GM19351 (cell line): Measurements from ENCODE around the gene INAFM1.
"Not testable (repeated sequence)": the region's sequence is repeated elsewhere in the genome, so short reads cannot be mapped to it uniquely, and the experiment has no call there.

Experiments
- ATAC-seq: cut with Tn5 transposase; IDR thresholded peaks from one replicate; pipeline ENCODE4 v1.9.1; 2021; ENCODE audit warnings: mild to moderate bottlenecking, moderate library complexity; ENCODE audit not compliant: unreplicated experiment

The INAFM1 gene

DNA sequence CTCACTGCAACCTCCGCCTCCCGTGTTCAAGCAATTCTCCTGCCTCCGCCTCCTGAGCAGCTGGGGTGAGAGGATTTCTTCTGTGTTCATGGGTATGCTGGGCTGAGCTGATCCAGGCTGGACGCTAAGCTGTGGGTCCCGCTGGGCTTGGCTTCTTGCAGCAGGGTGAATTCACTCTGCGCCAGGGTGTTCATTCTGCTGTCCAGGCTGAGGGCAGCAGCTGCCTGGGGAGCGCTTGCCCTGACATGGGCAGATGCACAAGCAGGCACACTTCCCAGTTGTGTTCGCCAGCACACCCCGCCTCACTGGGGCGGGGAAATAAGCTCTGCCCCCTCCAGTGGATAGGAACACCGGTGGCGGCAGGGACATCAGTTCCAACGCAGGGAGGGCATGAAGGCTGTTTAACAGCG lies 7.3 kb upstream of the INAFM1 start:
- ATAC-seq = no peak

DNA sequence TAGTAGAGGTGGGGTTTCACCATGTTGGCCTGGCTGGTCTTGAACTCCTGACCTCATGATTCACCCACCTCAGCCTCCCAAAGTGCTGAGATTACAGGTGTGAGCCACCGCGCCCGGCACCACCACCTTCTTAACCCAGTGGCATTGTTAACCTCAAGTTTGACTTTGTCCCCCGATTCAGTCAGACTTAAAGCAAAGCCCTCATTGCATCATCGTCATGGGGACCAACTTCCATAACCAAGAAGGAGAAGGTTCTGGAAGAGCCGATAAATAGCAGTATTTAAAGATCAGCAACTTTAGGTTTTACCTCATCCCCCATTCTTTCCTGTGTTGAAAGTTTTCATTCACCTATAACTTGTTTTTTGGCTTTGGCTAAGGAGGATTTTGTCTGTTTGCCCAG lies 6.7 kb upstream of the INAFM1 start:
- no peak for ATAC-seq

DNA sequence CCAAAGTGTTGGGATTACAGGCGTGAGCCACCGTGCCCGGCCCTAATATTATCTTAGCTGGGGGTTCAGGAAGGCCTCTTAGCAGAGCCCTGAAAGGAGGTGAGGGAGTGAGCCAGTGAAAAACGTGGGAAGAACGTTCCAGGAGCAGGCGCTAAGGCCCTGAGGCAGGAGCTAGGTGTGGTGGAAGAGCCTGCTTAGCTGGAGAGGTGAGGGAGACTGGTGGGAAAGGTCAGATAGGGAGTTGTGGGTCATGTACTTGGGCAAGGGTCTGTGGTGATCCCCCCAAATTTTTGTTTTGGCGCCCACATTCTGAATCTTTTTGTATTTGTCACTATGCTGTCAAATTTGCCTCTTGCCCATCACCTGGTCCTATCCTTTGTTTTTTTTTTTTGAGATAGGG lies 5.1 kb upstream of the INAFM1 start:
- ATAC-seq = no peak

DNA sequence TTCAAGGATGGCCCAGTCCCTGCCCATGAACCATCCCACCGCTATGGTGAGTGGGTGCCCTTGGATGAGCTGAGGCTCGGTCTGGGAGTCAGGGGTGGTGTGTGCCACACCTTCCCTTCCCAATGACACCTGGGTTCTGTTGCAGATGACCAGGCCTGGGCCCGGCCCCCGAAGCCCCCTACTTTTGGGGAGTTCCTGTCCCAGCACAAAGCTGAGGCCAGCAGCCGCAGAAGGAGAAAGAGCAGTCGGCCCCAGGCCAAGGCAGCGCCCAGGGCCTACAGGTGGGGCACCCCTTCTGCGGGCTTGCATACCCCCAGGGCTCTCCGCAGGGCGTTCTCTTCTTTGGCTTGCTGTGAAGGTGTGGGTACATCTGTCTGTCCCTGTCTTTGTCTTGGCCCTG lies 4.3 kb upstream of the INAFM1 start:
- no peak for ATAC-seq

DNA sequence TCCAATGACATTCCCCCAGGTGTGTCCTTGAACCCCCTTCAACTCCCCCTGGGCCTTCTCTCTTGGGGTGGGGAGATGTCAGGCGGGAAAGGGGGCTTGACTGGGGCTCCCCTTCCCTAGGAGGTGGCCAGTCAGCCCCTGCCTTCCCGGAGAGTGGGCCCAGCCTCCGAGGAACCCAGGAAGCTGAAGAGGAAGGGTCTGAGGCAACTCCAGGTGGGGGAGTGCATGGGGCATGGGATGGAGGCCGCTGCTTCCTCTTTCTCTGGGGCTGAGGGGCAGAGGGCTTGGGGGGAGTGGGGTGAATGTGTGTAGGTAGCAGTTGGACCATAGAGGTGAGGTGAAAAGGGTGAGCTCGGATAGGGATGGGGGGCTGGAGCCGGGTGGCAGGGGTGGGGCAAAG lies 2.7 kb upstream of the INAFM1 start:
- ATAC-seq = no peak

DNA sequence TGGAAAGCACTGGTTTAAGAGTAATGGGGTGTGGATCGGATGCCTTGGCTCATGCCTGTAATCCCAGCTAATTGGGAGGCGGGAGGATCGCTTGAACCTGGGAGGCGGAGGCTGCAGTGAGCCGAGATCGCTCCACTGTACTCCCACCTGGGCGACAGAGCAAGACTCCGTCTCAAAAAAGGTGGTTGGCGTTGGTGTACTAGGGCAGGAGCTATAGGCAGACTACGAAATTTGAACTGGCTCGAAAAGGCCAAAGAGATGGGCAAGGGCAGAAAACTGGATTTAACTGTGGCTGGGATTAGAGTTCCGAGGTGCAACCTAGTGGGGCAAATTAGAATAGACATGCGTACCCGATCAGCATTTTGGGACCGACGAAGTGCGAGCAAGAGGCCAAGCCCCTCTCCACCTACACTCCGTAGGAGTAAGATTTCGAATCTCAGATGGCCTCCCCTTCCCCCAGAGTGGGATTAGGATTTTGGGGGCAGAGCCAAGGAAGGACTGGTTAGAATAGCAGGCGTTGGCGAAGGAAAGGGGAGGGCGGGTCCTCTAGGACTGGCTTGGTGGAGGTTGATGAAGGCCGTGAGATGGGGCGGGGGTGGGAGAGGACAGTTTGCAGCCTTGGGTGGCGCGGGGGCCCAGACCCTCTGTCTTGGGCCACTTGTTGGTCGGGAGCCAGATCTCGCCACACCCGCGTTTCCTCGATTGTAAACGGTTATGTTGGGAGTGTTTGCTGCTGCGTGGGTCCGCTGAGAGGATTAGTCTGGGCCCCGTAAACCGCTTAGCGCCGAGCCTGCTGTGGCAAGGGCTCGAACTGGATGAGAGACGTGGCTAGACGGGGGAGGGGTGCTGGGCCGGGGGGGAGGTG lies 2.0 kb upstream of the INAFM1 start:
- no peak for ATAC-seq

DNA sequence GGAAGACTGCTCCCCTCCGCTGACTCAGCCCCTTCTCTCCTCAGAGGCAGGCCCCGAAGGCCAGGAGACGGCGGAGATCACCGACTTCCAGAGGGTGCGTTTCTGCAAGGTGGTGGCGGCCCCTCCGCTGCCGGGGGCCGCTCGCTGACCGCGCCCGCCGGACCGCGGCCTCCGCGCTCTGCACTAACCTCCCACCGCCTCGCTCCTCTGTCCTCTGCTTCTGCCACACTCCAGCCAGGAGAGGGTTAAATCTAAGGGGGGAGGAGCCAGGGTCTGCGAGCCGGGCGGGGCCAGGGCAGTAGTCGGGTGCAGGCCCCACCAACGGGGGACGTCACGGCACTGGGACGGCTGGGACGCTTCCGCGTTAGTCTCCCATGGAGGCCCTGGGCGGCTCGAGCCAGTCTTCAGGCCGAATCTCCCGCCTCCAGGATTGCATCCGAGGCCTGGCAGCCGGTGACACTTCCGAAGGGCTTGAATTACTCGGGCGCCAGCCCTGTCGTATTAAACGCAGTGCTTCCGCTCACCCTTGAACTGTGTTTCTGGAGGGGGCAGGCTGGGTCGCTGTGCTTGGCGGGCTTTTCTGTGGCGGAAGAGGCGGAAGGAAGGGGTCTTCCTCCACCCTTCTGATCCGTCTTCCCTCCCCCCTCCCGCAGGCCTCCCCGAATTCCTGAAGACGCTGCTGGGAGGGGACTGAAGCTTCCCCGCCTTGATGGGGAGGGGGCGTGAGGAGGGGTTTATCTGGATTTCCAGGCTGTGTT lies 1.2 kb upstream of the INAFM1 start:
- peak; percentile 66 for ATAC-seq

DNA sequence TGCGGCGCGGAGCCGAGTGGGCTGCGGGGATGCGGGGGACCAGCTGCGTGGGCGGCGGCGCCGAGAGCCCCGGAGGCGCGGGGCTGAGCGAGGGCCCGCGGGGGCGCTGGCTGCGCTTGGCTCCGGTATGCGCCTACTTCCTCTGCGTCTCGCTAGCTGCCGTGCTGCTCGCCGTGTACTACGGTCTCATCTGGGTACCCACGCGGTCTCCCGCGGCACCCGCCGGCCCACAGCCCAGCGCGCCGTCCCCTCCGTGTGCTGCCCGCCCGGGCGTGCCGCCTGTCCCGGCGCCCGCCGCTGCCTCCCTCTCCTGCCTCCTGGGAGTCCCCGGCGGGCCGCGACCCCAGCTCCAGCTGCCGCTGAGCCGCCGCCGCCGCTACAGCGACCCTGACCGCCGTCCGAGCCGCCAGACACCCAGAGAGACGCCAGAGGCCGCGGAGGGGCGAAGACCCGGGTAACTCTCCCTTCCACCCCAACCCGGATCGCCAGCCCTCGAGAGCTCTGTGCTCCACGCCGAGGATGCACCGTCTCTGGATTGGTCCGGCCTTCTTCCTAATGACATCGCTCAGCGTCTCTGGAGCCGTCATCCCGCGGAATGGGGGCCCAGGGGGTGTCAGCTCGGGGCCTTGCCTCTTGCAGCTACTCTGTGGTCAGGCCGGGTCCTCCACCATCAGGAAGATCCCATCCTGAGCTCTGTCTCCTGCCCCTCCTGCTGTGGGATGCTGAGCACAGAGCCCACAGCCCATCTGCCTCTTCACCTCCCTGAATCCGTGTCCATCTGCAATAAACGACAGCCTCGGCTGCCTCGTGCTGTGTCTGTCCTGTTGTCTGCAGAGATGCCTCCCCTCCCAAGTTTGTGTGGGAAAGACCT lies 441 bp downstream of the INAFM1 start:
- peak; percentile 8 for ATAC-seq

DNA sequence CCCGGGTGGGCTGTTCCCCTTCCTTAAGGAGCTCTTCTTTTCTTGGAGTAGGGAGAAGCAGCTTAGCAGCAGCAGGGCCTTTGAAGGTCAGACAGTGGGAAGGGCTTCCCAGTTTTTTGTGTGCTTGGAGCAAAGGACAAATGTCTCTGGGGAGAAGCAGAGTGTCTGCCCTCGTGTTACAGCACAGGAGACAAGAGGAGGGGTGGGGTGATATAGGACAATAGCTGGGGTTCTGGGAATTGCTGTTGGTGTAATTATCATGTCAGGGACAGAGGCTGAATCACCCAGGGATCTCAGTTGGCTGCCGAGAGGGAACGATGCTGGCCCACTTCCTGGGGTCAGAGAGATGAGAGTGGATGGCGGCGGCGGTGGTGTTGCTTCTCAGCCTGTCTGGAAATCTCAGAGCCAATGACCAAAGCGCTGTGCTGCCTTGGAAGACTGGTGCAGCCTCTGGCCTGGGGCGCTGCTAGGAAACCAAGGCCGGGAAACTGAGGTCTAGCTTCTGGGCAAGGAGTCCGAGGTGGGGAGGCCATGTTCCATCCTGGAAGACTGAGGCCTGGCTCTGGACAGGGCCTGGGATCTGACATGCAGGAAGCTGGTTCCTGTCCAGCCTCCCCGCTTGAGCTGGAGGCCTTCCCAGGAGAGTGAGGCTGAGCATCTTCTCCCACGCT lies 1.2 kb downstream of the INAFM1 start:
- no peak for ATAC-seq

DNA sequence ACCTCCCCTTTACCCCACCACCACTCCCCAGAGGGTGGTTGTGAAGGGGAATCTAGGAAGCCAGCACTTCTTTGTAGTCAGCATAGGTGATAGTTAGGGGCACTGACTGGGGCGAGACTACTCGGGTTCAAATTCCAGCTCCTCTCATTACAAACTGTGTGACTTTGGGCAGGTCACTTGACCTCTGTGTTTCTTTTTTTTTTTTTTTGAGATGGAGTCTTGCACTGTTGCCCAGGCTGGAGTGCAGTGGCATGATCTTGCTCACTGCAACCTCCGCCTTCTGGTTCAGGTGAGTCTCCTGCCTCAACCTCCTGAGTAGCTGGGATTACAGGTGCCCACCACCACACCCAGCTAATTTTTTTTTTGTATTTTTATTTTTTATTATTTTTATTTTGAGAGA lies 1.8 kb downstream of the INAFM1 start:
- not testable (repeated sequence) for ATAC-seq

DNA sequence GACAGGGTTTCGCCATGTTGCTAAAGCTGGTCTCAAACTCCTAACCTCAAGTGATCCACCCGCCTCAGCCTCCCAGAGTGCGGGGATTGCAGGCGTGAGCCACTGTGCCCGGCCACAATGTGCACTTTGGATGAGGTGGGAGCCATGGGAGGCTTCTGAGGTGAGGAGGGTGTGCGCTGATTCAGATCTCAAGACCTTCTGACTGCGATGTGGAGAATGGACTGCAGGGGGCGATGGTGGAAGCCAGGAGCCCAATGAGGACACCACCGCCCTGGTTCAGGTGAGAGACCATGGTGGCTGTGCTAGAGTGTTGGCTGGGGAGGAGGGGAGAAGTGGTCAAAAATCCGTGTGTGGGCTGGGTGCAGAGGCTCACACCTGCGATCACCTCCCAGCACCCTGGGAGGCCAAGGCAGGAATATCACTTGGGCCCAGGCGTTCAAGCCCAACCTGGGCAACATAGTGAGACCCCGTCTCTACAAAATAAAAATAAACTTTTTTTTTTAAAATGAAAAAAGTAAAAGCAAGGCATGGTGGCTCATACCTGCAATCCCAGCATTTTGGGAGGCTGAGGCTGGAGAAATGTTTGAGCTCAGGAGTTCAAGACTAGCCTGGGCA lies 5.6 kb downstream of the INAFM1 start:
- ATAC-seq = no peak

DNA sequence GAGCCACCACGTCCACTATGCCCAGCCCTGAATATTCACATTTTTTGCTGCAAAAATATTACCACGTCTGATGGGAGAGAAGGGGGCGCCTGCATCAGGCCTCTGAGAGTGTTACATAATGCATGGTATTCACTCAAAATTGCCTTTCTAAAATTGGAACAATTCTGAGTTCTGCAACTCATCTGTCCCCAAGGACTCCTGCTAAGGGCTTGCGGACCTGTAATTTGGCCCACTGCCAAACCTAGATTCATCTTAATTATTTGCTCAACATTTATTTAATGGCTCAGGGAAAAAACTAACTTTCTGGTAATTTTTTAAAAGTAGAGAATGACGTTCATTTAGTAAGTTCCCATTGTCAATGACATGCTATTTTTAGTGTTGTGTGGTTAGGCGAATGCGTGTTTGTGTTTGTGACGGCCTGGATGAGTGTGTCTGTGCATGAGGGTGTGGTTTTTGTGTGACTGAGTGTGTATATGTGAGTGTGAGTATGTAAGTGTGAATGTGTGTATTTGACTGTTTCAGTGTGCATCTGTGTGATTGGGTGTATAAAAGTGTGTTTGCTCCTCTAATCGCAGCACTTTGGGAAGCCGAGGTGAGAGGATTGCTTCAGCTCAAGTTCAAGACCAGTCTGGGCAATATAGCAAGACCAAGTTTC lies 8.8 kb downstream of the INAFM1 start:
- ATAC-seq = no peak

DNA sequence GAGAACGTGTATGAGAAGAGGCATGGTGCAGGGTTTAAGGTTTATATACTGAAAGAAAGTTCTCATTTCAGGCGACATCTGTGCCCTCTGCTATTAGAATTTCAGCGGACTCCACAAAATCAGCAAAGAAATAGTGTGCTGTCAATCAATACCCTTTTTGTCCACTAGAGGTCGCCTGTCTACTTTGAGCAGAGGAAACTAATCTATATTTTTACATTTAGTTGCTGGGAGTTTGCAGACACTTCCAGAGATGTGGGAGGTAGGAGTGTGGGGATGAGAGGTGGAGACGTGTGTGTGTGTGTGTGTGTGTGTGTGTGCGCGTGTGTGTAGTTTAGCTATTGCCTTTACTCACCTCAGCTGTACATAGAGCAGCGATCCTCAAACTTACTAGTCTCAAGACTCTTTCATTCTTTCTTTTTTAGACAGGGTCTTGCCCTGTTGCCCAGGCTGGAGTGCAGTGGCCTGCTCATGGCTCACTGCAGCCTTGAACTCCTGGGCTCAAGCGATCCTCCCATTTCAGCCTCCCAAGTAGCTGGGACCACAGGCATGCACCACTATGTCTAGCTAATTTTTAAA lies 9.7 kb downstream of the INAFM1 start:
- ATAC-seq = no peak

DNA sequence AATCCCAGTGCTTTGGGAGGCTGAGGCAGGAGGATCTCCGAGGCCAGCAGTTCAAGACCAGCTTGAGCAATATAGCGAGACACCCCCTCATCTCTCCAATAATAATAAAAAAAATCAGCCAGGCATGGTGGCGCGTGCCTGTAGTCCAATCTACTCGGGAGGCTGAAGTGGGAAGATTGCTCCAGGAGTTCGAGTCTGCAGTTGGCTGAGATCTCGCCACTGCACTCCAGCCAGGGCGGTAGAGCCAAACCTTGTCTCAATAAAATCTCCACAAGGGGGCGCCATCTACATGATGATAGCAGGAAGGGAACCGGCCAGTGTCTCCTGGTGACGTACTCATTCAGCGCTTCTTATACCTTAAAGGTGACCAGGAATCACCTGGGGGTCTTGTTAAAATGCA lies 21.4 kb downstream of the INAFM1 start:
- no peak for ATAC-seq

DNA sequence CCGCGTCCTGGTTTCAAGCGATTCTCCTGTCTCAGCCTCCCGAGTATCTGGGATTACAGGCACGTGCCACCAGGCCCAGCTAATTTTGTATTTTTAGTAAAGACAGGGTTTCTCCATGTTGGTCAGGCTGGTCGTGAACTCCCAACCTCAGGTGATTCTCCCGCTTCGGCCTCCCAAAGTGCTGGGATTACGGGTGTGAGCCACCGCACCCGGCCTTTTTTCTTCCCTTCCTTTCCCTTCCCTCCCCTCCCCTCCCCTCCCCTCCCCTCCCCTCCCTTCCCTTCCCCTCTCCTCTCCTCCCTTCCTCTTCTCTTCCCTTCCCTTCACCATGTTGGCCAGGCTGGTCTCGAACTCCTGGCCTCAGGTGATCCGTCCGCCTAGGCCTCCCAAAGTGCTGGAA lies 26.2 kb downstream of the INAFM1 start:
- ATAC-seq = not testable (repeated sequence)

DNA sequence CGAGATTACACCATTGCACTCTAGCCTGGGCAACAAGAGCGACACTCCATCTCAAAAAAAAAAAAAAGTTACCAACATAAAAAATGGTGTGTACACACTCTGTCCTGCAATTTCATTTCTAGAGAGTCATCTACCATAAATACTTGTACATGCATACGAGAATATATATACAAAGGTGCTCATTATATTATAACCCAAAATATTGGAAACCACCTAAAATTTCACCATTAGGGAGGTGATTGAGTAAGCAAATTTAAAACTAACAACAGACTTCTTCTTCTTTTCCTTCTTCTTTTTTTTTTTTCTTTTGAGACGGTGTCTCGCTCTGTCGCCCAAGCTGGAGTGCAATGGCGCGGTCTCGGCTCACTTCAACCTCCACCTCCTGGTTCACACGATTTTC lies 27.6 kb downstream of the INAFM1 start:
- no peak for ATAC-seq

DNA sequence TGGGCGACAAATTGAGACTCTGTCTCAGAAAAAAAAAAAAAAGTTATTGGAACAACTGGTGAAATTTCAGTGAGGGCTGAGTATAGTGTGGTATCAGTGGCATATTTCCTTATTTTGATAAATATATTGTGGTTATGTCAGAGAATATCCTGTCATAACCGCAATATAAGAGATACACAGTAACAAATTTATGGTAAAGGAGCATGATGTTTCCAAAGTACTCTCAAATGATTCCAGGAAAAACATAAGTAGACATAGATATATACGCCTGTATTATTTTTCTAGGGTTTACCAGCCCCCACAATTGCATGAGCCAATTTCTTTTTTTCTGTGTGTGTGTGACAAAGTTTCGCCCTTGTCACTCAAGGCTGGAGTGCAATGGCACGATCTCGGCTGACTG lies 29.3 kb downstream of the INAFM1 start:
- ATAC-seq = no peak

DNA sequence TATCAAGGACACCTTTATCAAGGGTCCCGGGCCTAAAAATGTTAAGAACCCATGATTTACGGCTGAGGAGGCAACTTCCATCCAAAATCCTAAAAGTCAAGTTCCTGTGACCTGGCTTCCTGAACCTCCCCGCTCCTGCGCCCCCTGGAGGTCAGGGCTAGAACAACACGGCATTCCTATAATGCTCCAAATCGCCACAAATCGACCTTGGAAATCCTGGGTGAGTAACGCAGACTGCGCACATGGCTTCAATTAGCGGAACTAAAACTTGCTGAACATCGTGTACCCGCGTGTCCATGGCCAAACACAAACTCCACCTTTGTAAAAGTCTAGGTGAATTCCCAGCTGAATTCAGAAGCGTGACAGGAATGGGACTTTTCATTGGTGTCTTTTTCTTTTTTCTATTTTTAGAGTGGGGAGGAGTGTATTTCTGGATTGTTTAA lies 30.6 kb downstream of the INAFM1 start:
- ATAC-seq = no peak

DNA sequence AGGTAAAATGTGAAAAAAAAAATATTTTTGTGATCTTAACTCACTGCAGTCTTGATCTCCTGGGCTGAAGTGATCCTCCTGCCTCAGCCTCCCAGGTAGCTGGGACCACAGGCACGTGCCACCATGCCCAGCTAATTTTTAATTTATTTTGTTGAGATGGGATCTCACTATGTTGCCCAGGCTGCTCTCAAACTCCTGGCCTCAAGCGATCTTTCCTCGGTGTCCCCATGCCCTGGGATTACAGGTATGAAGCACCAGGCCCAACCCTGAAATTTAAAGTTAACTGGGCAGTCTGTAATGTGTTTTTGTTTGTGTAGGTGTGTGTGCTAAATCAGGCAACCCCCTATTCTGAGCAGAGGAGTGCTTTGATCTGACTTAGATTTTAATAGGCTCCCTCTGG lies 31.6 kb downstream of the INAFM1 start:
- no peak for ATAC-seq
